ENCODE data around the gene SMU1. TPM values are rescaled to one million over a fixed set of nuclear protein-coding genes. Genes with fewer than 3 reads are reported as not detected.
"Not testable (repeated sequence)": the region's sequence is repeated elsewhere in the genome, so short reads cannot be mapped to it uniquely, and the experiment has no call there.

SMU1 gene
- total RNA-seq, 1 experiment from 2014 or later, result 23.6 TPM

GRCh38 chr9:33097192-33097591, 20.7 kb upstream of the SMU1 start:
- H3K4me3 ChIP-seq (ENCODE audit: low read depth, low read length), result no peak overlapping the region
- H3K27me3 Mint-ChIP-seq (ENCODE audit: insufficient read depth, unreplicated experiment), result no peaks in the 10 kb centered on the region
- no peak for DNase-seq
- H3K27me3 ChIP-seq (replicated peaks; ENCODE audit: control insufficient read depth, insufficient read depth, low read length), result no peaks in the 10 kb centered on the region
- H3K4me1 Mint-ChIP-seq (ENCODE audit: low read depth, unreplicated experiment), result no peaks in the 10 kb centered on the region
- intact Hi-C loops (cut with micrococcal nuclease; ENCODE audit: unreplicated experiment), result no loop called here
- H3K4me3 Mint-ChIP-seq (ENCODE audit: unreplicated experiment), result no peak overlapping the region
- ChIA-PET CTCF (interaction anchor here (0.6 kb wide), 1 partner anchor 93 kb away, joined by 6 read pairs; no protein-coding TSS in a partner anchor), POLR2A (no interaction called here)
- H3K9me3 Mint-ChIP-seq (ENCODE audit: unreplicated experiment), result no peaks in the 10 kb centered on the region
- no peak for TF ChIP-seq CTCF (IDR thresholded peaks at IDR 0.05; ENCODE audit: insufficient read depth in 1 of 2, low read depth in 1 of 2, low read length in 1 of 2, severe bottlenecking in 1 of 2, unreplicated experiment in 1 of 2)
- H3K36me3 ChIP-seq (ENCODE audit: control insufficient read depth, insufficient read depth, low read length), result no peaks in the 10 kb centered on the region
- H3K4me1 ChIP-seq, result no peaks in the 10 kb centered on the region
- no TSS peak for BruUV-seq (replicated peaks)
- no peaks in the 10 kb centered on the region for H3K9me3 ChIP-seq
- H3K36me3 Mint-ChIP-seq (ENCODE audit: insufficient read depth, unreplicated experiment), result peaks cover 12% of the 10 kb centered on the region
- H3K27ac Mint-ChIP-seq (ENCODE audit: unreplicated experiment), result no peak overlapping the region

- no peak overlapping the region for H3K27ac Mint-ChIP-seq (ENCODE audit: unreplicated experiment)
- TF ChIP-seq CTCF (IDR thresholded peaks at IDR 0.05; ENCODE audit: insufficient read depth in 1 of 2, low read depth in 1 of 2, low read length in 1 of 2, severe bottlenecking in 1 of 2, unreplicated experiment in 1 of 2), result no peak
- no peaks in the 10 kb centered on the region for H3K9me3 Mint-ChIP-seq (ENCODE audit: unreplicated experiment)
- no peaks in the 10 kb centered on the region for H3K36me3 ChIP-seq (ENCODE audit: control insufficient read depth, insufficient read depth, low read length)
- no peaks in the 10 kb centered on the region for H3K4me1 ChIP-seq
- H3K9me3 ChIP-seq, result no peaks in the 10 kb centered on the region
- H3K27me3 ChIP-seq (replicated peaks; ENCODE audit: control insufficient read depth, insufficient read depth, low read length), result no peaks in the 10 kb centered on the region
- intact Hi-C loops (cut with micrococcal nuclease; ENCODE audit: unreplicated experiment), result no loop called here
- H3K4me3 Mint-ChIP-seq (ENCODE audit: unreplicated experiment), result no peak overlapping the region
- DNase-seq, result no peak
- no TSS peak for BruUV-seq (replicated peaks)
- H3K27me3 Mint-ChIP-seq (ENCODE audit: insufficient read depth, unreplicated experiment), result no peaks in the 10 kb centered on the region
- peaks cover 2% of the 10 kb centered on the region for H3K4me1 Mint-ChIP-seq (ENCODE audit: low read depth, unreplicated experiment)
- ChIA-PET CTCF (no interaction called here), POLR2A (no interaction called here)
- no peaks in the 10 kb centered on the region for H3K36me3 Mint-ChIP-seq (ENCODE audit: insufficient read depth, unreplicated experiment)
- no peak overlapping the region for H3K4me3 ChIP-seq (ENCODE audit: low read depth, low read length)
Observed at GRCh38 chr9:33092634-33093033, 16.2 kb upstream of the SMU1 start.

GRCh38 chr9:33085672-33086071, 9.2 kb upstream of the SMU1 start:
- H3K4me1 Mint-ChIP-seq (ENCODE audit: low read depth, unreplicated experiment); H3K36me3 Mint-ChIP-seq (ENCODE audit: insufficient read depth, unreplicated experiment); H3K9me3 Mint-ChIP-seq (ENCODE audit: unreplicated experiment); H3K27me3 Mint-ChIP-seq (ENCODE audit: insufficient read depth, unreplicated experiment); BruUV-seq (replicated peaks); POLR2A ChIA-PET; intact Hi-C loops (cut with micrococcal nuclease; ENCODE audit: unreplicated experiment); DNase-seq; H3K4me3 ChIP-seq (ENCODE audit: low read depth, low read length); CTCF ChIA-PET; H3K9me3 ChIP-seq; H3K4me3 Mint-ChIP-seq (ENCODE audit: unreplicated experiment); H3K36me3 ChIP-seq (ENCODE audit: control insufficient read depth, insufficient read depth, low read length); H3K4me1 ChIP-seq; H3K27me3 ChIP-seq (replicated peaks; ENCODE audit: control insufficient read depth, insufficient read depth, low read length); H3K27ac Mint-ChIP-seq (ENCODE audit: unreplicated experiment): not testable (repeated sequence)
